A673 (cell line): Measurements from ENCODE around the gene ZNF519.
"Not testable (repeated sequence)": the region's sequence is repeated elsewhere in the genome, so short reads cannot be mapped to it uniquely, and the experiment has no call there.

Experiments
- CTCF ChIP-seq: fragments of 300-800, 200-600 bp; sonication (generic); conservative IDR thresholded peaks from 2 replicates; pipeline ENCODE4 v1.5.1; 2017; ENCODE audit warnings: low read depth, mild to moderate bottlenecking, antibody characterized with exemption, low read length, moderate library complexity, mixed read lengths
- EZH2 ChIP-seq: fragments of 200-600 bp; sonication (generic); IDR thresholded peaks from 2 replicates; pipeline ENCODE4 v1.6.1; 2017; ENCODE audit warnings: borderline replicate concordance, low read depth, mild to moderate bottlenecking, mixed read lengths, antibody characterized with exemption, low read length; ENCODE audit not compliant: poor library complexity, severe bottlenecking

GRCh38 chr18:14149916-14150420 lies 17.7 kb upstream of the ZNF519 start:
- not testable (repeated sequence) for TF ChIP-seq CTCF, EZH2
